ENCODE data around the gene CTXN1.

CTXN1 gene

GRCh38 chr19:7883105-7883504 is 42.8 kb downstream of the CTXN1 start:
- H3K4me3 ChIP-seq (ENCODE audit: low read length) = no peak overlapping the region
- no peaks in the 10 kb centered on the region for H3K79me2 ChIP-seq (ENCODE audit: low read length)
- H3K4me2 ChIP-seq (ENCODE audit: low read length) = no peak overlapping the region
- peaks cover 2% of the 10 kb centered on the region for H3K36me3 ChIP-seq (replicated peaks; ENCODE audit: low read depth, low read length)
- no peaks in the 10 kb centered on the region for H4K20me1 ChIP-seq (ENCODE audit: insufficient read depth, low read length)
- no peaks in the 10 kb centered on the region for H3K4me1 ChIP-seq (ENCODE audit: low read length)
- no peak overlapping the region for H2AFZ ChIP-seq (ENCODE audit: low read depth, low read length)
- no peak overlapping the region for H3K9ac ChIP-seq (ENCODE audit: low read length)
- H3K9me3 ChIP-seq (ENCODE audit: insufficient read depth, low read length) = no peaks in the 10 kb centered on the region
- H3K27me3 ChIP-seq (ENCODE audit: low read depth, low read length) = no peaks in the 10 kb centered on the region
- TF ChIP-seq CTCF (IDR thresholded peaks at IDR 0.05; ENCODE audit: low read depth, low read length) (no peak), EZH2phosphoT487 (IDR thresholded peaks at IDR 0.05; ENCODE audit: low read depth) (no peak)
- H3K27ac ChIP-seq (ENCODE audit: low read length) = no peak overlapping the region

DNA sequence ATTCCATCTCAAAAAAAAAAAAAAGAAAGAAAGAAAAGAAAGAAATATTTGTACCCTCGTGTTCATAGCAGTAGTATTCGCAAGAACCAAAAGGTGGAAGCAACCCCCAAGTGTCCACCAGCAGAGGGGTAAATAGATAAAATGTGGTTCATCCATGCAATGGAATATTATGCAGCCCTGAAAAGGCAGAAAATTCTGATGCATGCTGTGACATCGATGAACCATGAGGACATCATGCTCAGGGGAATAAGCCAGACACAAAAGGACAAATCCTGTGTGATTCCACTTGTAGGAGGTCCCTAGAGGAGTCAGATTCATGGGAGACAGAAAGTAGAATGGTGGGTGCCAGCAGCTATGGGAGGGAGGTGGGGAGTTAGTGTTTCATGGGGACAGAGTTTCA is 44.0 kb downstream of the CTXN1 start:
- no peaks in the 10 kb centered on the region for H3K9me3 ChIP-seq (ENCODE audit: insufficient read depth, low read length)
- peaks cover 2% of the 10 kb centered on the region for H3K36me3 ChIP-seq (replicated peaks; ENCODE audit: low read depth, low read length)
- no peaks in the 10 kb centered on the region for H3K4me1 ChIP-seq (ENCODE audit: low read length)
- no peaks in the 10 kb centered on the region for H3K27me3 ChIP-seq (ENCODE audit: low read depth, low read length)
- no peaks in the 10 kb centered on the region for H3K79me2 ChIP-seq (ENCODE audit: low read length)
- no peak overlapping the region for H3K9ac ChIP-seq (ENCODE audit: low read length)
- no peak for TF ChIP-seq EZH2phosphoT487 (IDR thresholded peaks at IDR 0.05; ENCODE audit: low read depth)
- TF ChIP-seq CTCF (IDR thresholded peaks at IDR 0.05; ENCODE audit: low read depth, low read length) = no peak
- H3K4me3 ChIP-seq (ENCODE audit: low read length) = no peak overlapping the region
- no peak overlapping the region for H3K27ac ChIP-seq (ENCODE audit: low read length)
- no peak overlapping the region for H2AFZ ChIP-seq (ENCODE audit: low read depth, low read length)
- no peaks in the 10 kb centered on the region for H4K20me1 ChIP-seq (ENCODE audit: insufficient read depth, low read length)
- H3K4me2 ChIP-seq (ENCODE audit: low read length) = no peak overlapping the region

GRCh38 chr19:7879836-7880235 is 46.1 kb downstream of the CTXN1 start:
- no peak overlapping the region for H3K4me2 ChIP-seq (ENCODE audit: low read length)
- H3K27me3 ChIP-seq (ENCODE audit: low read depth, low read length) = no peaks in the 10 kb centered on the region
- H3K4me1 ChIP-seq (ENCODE audit: low read length) = no peaks in the 10 kb centered on the region
- H3K9ac ChIP-seq (ENCODE audit: low read length) = no peak overlapping the region
- H3K36me3 ChIP-seq (replicated peaks; ENCODE audit: low read depth, low read length) = peaks cover 2% of the 10 kb centered on the region
- no peaks in the 10 kb centered on the region for H3K9me3 ChIP-seq (ENCODE audit: insufficient read depth, low read length)
- no peak overlapping the region for H2AFZ ChIP-seq (ENCODE audit: low read depth, low read length)
- no peaks in the 10 kb centered on the region for H3K79me2 ChIP-seq (ENCODE audit: low read length)
- H3K27ac ChIP-seq (ENCODE audit: low read length) = no peak overlapping the region
- no peak for TF ChIP-seq EZH2phosphoT487 (IDR thresholded peaks at IDR 0.05; ENCODE audit: low read depth)
- TF ChIP-seq CTCF (IDR thresholded peaks at IDR 0.05; ENCODE audit: low read depth, low read length) = no peak
- H3K4me3 ChIP-seq (ENCODE audit: low read length) = no peak overlapping the region
- H4K20me1 ChIP-seq (ENCODE audit: insufficient read depth, low read length) = no peaks in the 10 kb centered on the region

DNA sequence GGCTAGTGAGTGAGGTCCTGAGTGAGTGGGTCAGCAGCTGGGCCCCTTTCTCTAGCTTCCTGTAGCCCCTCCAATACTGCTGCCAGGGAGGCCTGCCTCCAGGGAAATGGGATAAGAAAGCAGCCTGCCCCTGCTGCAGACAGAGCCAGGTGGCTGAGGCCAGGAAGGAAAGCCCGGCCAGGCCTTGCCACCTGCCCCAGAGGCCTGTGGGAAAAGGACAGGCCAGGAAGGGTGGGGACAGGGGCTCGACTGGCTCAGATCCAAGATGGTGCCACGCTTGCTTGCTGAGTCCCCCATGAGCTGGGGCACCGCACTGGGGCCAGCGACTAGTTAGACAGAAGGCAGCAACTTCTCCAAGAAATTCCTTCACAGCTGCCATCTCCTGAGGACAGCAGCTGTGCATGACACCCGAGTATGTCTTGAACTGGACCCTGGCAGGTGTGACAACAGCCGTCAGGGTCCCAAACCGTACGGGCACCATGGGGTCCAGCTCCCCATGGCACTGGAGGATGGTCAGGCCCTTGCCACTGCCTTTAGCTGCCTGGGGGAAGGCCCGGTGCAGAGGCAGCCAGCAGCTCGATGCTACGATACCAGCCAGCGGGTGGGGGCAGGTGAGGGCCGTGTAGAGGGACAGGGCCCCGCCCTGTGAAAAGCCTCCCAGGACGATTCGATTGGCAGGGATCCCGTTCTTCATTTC is 46.7 kb downstream of the CTXN1 start:
- Histone ChIP-seq H4K20me1 (ENCODE audit: insufficient read depth, low read length) (no peaks in the 10 kb centered on the region), H3K79me2 (ENCODE audit: low read length) (no peaks in the 10 kb centered on the region), H3K4me3 (ENCODE audit: low read length) (no peak overlapping the region), H3K4me1 (ENCODE audit: low read length) (no peaks in the 10 kb centered on the region), H3K27ac (ENCODE audit: low read length) (no peak overlapping the region), H2AFZ (ENCODE audit: low read depth, low read length) (no peak overlapping the region; the same call in 1 of the 2 replicates), H3K9me3 (ENCODE audit: insufficient read depth, low read length) (no peaks in the 10 kb centered on the region), H3K9ac (ENCODE audit: low read length) (no peak overlapping the region), H3K4me2 (ENCODE audit: low read length) (no peak overlapping the region), H3K36me3 (replicated peaks; ENCODE audit: low read depth, low read length) (peaks cover 2% of the 10 kb centered on the region), H3K27me3 (ENCODE audit: low read depth, low read length) (no peaks in the 10 kb centered on the region)
- TF ChIP-seq EZH2phosphoT487 (IDR thresholded peaks at IDR 0.05; ENCODE audit: low read depth) (no peak), CTCF (IDR thresholded peaks at IDR 0.05; ENCODE audit: low read depth, low read length) (no peak)

All from OCI-LY3 (cell line).